A204.1 (cell line): ENCODE measurements around the gene RPS21.

Experiments
- FAIRE-seq: peaks from 2 replicates; lab custom pipeline; 2012; peaks lifted over from hg19 to GRCh38; lab: Jason Lieb, UNC

RPS21 gene

DNA sequence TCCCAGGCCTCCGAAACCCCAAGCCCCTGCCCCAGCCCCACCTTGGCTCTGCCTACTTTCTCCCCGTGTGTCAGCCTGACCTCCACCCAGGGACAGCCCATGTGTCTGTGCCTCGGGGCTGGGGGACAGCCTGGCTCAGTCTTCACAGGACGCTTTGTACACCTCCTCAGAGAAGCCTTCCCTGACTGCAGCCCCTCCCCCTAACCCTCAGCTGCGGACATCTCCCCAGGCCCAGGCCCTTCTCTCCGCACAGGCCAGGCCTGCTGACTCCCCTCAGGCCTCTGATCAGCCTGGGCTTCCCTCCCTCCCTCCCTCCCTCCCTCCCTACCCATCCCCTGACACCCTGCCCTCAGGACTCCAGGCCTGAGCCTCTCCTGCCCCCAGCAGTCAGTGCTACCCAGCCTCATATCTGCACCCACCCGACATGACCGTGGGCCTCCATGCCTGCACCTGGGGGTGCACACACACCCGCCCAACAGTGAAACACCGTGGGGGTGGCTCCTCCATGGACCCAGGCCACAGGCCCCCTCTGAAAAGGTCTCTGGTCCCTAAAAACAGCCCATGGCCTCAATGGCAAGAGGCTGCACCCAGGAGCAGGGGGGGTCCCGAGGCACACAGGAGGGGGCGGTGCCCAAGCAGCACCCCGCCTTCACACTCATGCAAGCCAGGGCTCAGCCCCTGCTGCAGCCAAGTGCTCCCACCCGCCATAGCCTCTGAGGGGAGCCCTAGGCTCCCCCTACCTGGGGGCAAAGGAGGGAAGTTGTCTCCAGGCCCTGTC lies 32.7 kb upstream of the RPS21 start:
- no peak for FAIRE-seq

DNA sequence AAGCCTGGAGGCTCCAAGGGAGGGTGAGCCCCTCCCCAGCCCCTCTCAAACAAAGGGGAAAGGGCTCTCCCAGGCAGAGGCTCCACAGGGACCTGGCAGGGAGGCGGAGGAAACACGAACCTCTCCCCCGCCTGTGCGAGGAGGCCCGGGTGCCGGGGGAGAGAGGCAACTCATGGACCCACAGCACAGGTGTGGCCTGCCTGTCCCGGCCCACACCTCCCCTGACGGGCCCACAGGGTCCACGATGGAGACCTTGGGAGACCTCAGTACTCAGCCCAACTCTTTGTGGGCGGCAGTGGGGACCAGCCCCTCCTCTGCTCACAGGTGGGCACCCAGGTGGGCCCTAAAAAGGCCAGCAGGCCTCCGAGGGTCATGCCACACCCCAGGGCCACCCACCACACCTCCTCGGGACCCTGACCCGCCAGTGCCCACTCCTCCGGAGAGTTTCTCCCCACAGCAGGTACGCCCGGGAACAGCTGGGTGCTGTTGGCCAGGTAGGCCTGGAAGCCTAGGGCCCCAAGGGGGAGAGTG lies 32.0 kb upstream of the RPS21 start:
- no peak for FAIRE-seq

DNA sequence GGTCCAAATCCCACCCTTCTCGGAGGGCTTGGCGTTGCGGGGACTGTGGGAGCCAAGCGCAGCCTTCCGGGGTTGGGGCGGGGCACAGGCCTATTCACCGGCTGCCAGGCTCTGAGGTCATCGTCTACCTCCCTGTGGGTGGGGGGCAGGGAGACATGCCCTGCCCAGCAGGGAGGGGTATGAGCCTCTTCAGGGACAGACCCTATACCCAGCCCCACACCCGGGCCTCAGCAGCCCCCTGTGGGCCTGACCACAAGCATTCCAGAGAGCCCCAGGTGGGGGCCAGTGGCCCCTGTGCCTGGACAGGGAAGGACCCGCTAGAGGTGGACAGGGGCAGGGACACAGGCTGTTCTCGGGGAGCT lies 31.4 kb upstream of the RPS21 start:
- FAIRE-seq = no peak

DNA sequence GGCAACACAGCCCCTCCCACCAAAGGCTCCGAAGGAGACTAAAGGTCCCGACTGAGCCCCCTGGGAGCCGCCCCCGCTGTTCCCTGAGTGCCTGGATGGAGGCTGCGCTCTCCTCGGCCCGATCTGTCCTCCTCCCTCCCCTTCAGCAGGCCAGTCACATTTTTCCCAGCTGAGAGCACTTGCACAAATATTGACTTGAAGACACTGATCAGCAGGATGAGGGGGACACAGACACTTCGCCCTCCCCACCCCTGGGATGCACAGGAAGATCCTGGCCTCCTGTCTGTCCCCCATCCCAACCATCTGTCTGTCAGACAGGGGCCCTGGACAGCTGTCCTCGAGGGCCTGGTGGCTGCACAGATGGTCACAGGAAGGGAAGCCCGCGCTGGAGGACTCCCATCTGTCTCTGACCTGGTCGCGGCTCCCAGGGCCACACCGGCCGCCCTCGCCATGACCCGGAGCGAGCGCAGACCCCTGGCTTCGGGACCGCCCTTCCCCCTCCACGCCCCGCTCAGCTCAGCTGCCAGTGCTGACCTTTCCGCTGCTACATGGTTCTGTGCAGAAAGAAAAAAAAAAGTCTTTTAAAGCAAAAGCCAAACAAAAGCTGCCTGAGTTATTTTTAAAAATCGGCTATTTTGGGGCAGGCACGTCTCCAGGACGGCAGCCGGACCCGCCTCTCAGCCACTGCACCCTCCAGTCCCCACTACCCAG lies 30.9 kb upstream of the RPS21 start:
- FAIRE-seq = no peak

DNA sequence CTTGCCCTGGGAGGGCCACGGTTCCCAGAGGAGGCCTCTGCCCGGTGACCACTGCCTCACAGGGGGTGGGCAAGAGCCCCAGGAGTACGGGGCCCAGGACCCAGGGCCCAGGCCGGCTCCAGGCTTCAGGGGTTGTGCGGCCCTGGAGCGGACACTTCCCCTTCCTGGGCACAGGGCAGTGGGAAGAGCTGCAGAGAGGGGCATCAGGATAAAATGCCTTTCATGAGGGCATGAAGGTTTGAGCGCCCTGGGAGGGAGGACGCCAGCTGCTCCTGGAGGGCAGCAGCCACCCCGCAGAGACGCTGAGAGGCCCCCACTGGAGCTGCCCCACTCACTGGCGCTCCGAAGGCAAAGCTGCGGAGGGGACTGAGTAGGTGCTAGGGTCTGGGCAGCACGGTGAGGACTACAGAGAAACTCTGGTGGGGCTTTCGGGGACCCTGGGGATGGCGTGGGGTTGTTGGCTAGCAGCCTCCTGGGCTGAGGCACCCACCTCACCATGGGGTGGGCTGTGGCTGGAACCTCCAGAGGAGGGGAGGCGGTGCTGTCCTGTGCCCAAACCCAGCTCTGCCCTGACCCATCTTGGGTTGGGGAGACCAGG lies 30.2 kb upstream of the RPS21 start:
- FAIRE-seq = no peak

DNA sequence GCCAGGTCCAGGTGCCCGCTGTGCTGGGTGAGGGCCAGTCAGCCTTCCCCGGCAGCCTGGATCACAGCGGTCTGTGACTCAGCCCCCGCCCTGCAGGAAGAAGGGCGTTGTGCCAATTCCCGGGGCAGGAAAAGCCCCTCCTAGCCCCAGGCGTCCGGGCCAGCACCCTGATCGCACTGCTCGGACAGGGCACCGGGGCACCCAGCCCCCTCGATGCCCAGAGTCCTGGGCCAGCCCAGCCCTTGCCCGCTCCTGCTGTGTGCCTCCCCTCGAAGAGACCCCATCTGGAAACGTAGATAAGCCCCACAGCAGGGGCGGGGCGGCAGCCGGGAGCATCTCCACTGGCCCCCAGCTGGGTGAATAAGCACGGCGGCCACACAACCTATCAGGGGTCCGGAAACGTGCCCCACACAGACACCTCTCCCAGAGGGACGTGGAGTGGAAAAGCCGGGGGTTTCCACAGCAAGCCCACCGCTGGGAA lies 29.7 kb upstream of the RPS21 start:
- FAIRE-seq = no peak

DNA sequence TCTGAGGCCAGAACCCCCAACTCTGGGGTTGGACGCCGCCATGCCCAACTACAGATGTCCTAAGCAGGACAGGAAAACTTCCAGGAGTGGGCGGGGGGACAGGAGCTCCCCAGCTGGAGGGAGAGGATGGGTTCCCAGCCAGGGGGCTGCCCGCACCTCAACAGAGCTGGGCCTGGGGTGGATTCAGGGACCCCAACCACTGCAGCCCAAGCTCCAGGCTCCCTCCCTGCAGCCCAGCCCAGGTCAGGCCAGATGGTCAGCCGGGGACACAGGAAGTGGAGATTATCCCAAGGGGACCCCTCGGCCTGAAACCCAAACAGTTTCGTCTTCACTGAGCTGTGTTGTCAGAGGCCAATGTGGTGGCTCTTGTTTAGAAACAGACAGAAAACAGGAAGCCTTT lies 29.2 kb upstream of the RPS21 start:
- no peak for FAIRE-seq

DNA sequence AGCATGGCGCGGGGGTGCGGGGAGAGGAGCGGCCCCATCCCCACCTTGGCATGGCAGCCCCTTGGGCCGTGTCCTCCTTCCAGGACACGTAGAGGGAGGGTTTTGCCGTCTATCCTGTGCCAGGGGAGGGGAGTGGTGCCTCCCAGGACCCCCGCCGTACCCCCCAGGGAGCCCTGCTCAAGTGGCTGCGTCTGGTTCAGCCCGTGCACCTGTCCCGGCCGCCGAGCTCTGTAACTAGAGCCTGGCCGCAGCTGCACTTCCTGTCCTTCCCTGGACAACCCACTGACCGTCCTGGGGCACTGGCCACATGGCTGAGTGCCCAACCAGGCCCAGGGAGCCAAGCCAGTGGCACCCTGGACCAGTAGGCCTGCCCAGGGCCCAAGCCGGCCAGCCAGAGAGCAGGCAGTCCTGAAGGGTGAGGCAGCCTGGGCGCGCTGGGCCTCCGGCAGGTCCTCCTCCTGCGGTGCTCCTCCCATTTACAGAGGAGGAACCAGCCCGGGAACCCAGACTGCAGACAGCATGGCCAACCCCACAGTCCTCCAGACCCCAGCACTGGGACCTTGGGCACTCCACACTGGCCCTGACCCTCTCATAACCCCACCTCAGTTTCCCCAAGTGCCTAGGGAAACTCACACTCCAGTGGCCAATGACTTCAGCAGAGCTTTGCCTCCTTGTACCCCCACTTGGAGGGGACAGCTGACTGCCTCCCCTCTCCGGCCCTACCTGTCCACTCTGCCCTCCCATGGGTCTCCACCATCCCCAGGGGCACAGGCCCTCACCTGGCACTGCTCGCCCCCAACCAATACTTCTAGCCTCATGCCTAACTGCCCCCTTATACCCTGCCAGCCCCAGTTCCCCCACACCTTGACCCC lies 28.5 kb upstream of the RPS21 start:
- no peak for FAIRE-seq

DNA sequence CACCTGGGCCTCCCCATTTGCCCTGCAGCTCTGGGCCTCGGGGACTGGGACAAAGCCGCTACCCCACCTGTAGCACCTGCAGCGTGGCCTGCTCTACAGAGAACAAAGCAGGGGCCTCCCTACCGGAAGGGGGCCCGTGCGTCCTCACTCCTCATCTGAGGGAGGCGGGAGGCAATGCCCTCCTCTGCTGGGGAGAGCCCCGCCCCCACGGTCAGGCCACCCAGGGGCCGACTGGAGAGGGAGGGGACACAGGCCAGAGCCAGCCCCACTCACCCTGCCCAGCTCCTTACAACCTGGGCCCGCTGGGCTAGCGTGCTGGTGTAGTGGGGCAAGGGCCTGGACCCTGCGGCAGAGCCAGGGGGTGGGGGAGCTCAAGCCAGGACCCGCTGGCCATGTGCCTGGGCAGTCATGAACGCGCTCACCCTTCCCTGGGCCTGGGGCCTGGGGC lies 27.8 kb upstream of the RPS21 start:
- no peak for FAIRE-seq

DNA sequence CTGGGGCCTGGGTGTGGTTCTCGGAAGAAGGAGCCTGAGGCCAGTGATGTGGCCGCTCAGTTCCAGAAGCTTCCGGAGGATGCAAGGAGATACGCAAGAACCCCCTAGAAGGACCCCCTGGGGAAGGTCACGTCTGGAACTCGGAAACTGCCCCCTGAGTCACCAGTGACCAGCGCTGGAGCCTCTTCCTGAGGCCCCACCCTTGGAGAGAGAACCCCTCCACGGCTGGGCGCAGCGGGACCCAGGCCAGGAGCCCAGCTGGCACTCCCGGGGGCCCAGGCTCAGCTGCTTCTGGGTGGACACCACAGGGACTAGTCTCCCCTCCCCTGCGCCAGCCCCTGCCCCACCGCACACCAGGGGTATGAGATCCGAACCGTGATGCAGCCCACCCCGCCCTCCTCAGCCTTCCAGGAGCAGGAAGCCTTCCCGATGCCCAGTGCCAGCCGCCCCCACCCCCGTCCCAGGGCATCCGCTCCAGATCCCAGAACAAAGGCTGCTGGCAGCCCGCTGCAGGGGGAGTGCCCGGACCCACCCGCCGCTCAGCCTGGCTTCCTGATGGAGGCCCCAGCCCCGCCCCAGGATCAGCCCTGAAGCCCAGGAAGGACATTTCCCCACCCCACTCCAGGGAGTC lies 27.3 kb upstream of the RPS21 start:
- no peak for FAIRE-seq

DNA sequence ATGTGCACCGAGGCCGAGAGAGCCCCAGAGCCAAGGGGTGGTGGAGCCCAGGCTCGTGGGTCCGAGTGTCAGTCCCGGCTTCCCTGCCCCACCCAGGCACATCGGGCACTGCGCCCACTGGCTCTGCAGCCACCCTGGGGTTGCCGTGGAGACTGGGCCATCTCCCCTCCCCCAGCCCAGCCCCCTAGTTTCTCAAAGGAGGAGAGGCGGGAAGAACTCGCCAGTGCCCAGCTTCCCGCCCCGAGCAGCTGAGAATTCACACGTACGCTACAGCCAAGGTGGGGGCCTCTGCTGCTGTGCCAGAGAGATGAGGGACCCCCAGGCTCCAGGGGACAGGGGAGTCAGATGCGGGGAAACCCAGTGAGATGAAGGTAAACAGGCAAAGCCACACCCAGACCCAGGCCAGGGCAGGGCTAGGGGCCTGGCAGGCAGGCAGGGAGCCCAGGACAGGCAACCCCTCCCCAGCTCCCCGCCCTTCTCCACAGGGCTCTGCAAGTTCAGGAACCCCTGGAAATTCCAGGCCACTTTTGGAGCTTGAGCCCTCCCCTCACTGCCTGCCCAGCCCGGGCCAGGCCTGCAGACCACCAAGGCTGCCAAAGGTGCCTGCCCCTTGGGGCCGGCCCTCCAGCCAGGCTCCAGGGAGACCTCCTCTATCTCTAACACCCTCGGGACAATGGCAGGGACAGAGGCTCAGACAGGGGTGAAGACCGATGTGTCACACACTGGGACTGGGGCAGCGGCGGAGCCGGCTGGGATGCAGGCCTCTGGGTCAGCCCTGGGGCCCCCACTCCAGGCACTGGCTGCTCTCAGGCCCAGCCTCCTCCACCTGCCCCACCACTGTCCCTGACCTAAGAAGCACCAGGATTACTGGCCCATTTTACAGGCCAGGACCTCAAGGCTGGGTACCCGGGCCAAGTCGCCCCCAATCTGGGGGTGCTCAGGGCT lies 25.8 kb upstream of the RPS21 start:
- no peak for FAIRE-seq

DNA sequence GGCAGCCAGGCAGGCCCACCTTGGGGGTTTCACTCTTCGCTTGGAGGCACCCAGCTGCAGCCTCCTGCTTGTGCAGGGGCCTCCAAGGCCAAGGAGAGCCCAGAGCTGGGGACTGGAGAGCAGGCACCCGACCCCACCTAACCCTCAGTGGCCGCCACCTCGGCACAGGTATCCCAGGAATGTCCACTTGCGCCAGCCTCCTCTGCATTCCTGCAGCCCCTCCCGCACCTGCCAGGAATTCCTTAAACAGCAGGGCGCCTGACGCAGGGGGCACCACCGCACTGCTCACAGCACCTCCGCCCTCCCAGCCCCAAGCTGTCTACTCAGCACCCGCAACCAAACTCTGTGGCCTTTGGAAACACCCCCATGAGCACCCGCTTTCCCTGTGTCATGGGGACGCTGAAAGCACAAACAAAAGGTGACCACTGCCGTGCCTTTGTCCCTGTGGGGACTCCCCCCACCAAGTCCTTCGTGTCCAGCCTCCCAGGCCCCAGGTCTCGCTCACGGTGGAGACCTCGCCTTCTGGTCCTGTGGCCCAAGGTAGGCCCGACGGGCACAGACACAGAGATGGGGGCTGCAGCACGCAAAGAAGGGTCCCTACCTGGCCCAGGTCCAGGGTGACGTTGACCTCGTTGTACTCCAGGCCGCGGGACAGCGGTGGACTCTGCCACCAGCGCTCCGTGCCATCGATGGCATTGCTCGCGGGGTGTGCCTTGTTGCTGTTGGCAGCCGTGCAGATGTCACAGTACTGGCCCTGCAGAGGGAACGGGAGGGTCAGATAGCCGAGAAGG lies 24.9 kb upstream of the RPS21 start:
- no peak for FAIRE-seq

DNA sequence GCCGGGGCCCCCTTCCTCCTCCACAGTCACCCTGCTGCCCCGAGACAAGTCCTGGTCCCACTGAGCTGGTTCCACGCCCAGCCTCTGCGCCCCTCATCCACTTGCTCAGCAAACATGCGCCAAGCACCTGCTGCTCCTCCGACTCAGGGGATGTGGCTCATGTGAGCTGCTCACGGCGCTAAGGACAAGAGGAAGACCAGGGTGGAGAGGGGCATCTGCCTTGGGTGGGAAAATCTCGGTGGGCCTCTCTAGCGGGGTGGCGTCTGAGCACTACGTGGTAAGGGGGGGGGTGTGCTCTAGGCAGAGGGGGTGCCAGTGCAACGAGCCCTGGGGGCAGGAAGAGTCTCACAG lies 24.3 kb upstream of the RPS21 start:
- no peak for FAIRE-seq

DNA sequence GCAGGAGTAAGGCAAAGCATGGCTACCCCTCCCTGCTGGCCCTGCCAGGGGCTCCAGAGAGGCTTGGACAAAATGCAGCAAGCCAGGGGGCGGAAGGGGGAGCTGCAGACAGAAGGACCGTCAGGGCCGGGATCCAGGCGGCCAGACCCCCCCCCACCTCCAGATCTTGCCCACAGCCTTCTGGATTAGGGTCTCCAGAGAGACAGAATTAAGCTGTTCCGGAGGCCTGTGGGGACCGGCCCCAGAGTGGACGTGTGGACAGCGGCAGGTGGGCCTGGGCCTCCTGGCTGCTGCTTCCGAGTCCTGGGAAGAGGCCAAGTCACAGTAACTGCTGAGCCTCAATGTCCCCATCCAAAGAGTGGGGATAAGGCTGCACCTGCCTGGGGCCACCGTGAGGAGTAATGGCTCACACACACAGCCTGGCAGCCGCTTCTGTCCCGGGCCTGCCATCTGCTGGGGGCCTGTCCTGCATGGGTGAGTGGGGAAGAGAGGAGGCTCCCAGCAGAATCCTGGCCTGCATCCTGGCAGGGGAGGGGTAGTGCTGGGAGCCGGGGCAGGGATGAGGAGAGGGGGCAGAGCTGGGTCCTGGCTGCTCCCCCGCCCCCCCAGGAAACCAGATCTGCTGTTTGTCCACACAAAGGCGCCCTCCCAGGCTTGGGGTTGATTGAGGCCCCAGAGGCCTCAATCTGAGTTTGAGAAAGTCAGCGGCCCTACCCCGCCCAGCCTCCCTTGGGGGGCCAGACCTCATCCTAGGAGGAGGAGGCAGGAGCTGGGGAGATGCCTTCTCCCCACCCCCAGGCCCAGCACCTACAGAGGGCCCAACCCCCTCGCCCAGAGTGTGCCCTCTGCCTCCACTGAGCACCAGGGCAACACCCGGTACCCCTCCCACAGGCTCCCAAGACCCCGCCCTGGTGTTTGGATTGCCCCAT lies 23.6 kb upstream of the RPS21 start:
- no peak for FAIRE-seq

DNA sequence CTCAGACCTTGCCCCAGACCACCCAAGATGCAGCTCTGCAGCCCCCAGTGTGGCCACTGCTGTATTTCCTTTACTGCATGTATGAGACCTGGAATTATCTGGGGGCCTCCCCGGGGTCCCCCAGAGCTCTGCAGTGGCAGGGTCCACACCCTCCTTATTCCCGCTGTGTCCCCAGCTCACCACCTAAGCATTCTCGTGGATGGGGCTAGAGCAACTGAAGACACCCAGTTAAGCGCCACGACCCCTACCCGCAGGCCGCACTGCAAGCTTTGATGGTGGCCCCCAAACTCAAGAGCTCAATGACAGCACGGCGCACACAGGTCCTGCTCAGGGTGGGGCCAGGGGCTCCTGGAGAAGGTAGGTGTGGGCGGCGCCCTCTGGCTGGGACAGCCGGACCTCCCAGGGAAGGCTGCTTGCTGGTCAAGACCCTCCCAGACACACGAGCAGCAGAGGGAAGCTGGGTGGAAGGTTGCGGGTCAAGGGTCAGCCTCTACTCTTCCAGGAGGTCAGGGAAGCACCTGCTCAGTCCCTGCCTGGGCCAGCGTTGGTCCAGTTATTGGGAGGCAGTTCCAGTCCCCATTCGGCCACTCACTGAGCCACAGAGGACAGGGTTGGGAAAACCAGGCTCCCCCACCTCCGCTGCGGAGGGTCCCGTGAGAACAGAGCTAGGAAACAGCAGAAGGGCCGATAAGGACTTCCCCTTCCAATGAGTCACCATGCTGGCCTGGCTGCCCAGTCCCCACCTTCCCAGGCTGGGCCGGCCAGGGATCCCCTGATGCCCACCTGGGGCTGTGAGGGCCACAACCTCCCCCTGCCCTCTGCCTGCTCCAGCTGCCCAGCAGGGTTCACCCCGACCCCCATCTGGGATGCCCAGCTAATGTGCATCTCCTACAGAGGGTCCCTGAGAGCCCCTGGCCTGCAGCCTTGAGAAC lies 22.7 kb upstream of the RPS21 start:
- FAIRE-seq = no peak

DNA sequence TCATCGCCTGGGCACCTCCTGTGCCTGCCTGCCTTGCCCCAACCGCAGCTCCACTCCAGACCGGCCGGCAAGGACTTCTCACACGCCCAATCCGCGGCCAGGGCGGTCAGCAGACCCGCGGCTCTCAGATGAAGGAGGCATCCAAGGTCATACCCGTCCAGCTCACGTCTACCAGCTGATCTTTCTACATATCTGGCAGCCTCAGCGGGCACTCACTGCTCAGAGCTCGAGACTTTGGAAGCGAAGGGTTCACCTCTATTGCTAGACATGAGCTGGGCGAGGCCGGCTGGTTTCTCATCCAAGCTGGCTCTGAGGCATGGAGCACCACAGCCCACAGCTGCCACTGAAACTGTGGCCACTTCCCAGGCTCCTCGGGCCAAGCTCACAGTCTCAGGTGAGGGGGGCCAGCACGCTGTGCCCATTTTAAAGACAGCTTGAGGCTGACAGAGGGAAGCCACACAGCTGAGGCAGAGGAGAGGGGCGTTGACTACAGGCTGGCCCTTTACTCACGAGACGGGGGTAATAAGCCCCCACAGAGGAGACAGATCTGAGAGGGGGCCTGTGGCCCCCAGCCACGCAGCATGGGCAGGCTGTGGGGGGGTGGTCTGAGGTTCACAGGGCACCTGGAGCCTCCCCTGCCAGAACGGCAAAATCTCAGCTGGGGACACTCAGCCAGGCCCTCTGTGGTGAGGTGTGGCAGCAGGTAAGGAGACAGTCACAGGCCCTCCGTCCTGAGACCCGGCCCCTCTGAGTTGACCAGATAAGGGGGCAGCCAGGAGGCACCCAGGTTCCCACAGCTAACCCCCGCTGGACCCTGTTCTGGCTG lies 21.8 kb upstream of the RPS21 start:
- FAIRE-seq = no peak
